Activated CD4-positive, CD25-positive, alpha-beta regulatory T cell treated with anti-CD3 and anti-CD28 coated beads, Interleukin-2, amount 50 U/mL, for 24 hours (primary cell): ENCODE measurements around the gene HOXD11.

Source experiments
- ATAC-seq, 2 donors: fragments of 150-1000 bp; cut with Tn5 transposase; one replicate each; pipeline ENCODE4 v1.10.0; 2021; ENCODE audit warnings: mild to moderate bottlenecking in 1 of 2, moderate library complexity in 1 of 2

HOXD11 gene

DNA sequence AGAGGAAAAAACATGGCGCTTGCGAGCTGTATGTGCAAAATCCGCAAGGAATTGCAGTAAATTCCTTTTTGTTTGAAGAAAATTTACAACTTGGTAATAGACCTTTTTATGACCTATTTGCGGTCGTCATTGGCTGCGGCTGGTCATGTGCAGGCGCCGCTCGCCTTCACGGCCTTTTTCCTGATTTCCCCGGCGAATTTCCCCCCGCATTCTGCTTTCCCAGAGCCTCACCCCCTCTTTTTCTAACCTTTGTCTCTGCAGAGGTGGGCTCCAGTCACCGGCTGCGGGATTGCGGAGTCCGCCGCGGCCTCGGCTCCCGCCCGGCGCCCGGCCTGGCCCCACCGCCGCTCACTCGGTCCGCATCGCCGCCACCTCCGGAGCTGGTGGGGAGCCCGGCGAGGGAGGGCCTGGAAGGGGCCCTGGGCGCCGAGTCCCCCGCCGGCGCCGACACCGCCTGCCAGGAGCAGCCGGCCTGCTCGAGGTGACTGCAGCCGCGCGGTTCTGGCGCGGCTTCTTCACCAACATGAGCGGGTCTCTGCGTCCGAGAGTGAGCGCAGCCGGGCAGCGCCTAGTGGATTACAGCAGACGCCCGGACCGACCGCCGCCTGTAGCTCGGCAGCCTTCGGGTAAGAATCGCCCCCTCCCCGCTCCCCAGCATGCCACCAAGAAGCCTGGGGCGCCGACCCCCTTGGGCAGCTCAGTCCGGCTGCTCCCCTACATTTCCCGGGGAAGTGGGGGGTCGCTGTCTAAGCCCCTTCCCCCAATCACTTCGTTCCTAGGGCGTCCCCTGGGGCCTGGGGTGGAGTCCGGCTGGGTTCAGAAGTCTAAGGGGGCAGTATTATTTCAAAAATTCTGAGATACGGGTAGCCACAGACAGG is 29.5 kb downstream of the HOXD11 start:
- no peak for ATAC-seq

DNA sequence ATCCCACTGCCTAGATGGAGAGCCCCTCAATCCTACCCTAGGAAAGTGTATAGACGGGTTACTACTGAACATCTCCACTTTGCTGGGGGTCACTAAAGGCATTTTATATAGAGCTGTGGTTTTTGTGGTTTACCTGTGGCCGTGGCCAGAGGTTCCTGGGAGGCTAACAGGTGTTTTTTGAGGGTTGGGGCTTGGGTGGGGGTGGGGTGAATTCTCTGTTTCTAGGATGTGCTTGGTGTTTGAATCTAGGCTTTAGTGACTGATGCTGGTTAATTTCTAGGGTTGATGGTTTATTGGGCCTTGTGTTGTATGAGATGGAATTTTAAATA is 30.1 kb downstream of the HOXD11 start:
- no peak for ATAC-seq

DNA sequence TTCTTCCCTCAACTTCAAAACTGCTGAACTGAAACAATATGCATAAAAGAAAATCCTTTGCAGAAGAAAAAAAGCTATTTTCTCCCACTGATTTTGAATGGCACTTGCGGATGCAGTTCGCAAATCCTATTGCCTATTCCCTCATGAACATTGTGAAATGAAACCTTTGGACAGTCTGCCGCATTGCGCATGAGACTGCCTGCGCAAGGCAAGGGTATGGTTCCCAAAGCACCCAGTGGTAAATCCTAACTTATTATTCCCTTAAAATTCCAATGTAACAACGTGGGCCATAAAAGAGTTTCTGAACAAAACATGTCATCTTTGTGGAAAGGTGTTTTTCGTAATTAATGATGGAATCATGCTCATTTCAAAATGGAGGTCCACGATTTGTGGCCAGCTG is 30.8 kb downstream of the HOXD11 start:
- ATAC-seq, result no peak

DNA sequence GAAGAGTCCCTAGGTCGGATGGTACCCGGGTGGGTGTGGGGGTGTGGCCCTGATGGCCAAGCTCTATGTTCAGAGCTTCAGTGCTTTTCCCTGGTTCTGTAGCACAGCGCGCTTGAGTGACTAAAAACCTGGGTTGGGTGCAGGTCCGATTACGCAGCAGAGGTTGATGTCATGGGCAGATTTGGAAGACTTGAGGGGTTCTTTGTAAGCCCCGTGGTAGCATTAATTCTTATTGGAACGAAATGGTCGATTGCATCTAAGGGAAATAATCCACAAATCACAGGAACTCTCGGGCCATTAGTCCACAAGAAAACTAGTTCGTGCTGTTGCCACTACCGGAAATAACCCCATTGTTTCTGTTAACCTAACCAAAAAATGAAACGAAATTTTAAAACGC is 31.4 kb downstream of the HOXD11 start:
- ATAC-seq, result no peak

DNA sequence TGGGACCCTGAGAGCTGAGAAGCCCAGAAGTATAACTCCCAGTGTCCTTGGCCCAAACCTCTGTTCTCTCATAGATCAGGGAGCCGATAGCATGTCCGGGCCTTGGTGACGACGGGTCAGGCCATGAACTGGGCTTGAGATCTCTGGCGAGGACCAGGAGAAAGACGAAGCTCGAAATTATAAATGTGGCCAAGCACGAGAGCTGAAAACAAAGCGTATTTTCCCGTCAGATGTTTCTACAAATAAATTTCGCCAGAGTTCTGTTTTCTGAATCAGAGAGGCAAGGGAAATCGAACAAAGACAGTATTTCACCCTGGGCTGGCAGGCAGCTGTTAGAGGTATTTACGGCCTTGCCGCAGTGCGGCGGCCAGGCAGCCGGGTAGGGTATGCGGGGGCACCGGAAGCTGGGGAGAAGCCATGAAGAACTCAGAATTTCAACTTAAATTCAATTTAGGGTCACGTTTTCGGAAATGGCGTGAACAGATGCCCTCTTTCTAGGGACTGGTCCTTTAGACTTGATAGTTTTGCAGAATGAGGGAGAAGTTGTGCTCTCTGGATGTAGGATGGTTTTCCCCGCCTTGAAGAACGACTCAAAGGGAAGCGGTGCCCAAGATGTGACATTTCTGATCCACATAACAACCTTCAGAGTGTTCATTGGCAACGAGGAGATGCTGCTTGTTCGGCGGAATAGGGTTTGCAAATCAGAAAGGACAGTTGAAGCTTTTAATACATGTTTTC is 32.0 kb downstream of the HOXD11 start:
- ATAC-seq, result no peak

DNA sequence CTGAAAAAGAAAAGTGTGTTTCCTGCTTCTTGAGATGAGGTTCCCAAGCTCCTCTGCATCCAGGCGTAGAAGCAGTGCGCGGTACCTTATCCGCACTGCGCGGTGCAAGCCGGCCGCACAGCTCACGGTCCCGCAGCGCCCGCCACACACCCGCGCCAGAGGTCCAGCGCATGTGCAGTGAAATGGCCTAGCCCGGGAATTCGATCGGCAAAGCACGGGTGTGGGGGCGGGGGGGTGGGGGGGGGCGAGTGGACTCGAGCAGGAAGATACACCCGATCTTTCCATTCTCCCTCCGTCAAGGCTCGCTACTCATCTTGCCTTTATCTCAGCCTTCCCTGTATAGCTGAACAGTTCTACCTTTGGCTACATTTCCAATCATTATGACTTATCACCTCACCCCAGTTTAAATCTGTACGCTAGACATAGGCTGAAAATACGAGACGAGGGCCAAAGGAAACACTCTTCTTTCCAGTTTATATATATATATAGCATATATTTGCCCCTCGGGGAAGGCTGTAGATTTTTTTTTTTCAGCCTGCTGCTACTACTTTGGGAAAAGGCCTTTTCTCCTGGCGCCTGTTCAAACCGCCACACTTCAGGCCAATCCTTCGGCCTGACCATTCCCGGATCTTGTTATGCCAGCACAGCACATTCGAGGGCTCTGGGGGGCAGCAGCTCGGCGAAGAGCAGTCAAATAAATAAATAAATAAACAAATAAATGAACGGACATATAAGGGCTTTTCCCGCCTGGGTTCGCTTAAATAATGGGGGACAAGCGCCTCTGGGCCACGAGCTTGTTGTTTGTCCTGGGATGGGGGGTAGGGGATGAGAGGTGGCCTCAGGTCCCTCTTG is 32.8 kb downstream of the HOXD11 start:
- ATAC-seq, result no peak

DNA sequence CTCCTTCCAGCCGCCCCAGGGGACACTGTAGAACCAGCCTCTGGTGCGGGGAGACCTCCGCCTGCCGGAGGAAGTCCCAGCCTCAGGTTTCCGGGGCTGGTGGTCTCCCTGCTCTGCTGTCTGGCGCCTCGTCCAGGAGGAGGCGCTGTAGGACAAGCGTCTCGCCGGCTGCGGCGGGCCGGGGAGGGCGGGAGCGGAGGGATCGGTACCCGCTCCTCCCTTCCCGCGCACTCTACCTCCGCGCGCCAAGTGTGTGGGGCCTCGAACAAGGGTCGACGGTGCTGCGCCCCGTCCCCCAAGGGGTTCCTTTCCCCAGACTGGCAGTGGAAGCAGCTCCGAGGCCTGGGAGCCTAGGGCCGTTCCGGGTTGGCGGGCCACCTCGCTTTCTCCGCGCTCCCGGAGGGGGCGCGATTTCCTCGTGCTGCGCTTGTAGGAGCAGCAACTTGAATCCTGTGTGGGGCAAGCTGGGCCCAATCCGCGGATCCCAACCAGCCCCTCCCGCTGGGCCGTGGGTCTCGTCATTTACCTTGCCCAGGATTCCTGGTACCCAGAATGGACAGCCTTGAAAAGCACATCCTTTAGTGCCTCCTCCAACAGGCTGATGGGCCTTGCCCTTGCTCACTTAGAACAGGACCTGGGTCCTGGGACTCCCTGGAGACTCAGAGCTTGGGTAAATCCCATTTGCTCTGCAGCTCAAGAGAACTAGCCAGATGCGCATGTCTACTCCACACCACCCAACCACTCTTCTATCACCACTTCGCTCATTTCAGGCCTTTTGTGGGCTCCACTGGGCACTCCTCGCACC is 33.6 kb downstream of the HOXD11 start:
- peak; percentile 63 to 67 for ATAC-seq

DNA sequence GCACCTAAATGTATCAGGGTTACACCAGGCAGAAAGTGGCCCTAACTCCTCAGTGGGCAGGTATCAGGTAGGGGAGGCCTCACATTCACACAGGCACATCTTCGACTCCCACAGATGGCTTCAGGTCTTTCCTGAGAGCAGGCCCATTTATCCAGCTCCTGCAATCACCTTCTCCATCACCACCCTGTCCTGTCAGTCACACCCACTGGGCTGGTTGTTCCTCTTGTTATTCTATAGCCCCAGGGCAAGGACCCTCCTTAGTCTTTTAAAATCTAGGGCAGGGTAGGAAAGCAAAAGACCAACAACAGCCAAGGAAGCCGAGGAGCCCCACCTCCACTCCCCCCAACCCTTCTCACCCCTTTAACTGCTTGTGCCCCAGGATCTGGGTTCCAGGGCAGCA is 35.2 kb downstream of the HOXD11 start:
- no peak for ATAC-seq

DNA sequence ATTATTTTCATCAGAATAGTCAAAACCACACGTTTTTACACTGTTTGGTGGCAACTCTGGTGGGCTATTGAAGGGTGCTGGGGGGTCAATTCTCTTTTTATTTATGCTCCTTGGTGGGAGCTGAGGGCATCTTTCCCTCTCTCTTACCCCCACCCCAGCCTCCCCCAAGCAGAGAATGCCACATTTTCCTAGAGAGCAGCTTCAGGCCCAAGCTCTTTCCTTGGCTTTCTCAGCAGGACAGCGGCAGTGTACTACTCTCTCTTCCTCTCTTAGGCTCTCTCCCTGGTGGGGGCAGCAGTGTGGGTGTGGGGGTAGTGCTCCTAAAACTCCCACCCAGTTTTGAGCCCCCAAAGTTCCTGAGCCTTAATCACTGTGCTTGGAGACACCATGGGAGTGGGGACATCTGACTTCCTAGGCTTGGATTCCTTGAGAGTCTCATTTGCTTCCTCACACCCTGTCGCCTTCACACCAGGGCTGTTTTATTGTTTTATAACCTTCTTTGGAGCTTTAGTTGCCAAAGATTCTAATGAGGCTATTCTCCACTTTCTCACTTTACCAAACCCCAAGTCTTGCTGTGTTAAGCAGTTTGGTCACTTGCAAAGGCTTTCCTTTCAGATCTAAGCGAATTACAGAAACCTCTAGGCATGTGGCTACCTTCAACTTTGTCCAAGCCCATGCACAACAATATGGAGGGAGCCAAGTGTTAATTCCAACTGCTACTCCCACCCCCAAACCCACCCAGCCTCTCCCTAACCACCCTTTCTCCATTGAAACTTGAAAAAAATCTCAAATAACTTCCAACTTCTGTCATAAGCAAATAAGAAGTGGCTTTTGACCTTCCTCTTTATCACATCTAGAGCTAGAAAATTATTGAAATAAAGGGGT is 38.2 kb downstream of the HOXD11 start:
- ATAC-seq, result no peak

DNA sequence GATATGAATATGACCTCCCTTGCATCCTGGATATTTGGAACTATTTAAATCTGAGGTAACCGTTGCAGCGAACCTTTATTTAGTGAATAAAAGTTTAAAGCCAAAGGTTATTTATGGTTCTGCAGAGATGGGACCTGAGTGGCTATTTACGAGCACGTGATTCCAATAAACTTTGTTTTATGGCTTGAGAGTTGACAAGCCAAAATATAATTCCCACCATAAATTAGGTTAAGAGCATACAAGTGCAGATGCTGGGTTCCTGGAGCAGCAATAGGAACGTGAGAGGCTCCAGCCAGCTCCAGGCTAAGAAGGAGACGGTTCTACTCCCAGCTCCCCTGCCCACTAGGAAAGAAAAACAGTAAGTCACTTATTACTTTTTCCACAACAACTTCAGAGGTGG is 39.0 kb downstream of the HOXD11 start:
- ATAC-seq, result no peak

DNA sequence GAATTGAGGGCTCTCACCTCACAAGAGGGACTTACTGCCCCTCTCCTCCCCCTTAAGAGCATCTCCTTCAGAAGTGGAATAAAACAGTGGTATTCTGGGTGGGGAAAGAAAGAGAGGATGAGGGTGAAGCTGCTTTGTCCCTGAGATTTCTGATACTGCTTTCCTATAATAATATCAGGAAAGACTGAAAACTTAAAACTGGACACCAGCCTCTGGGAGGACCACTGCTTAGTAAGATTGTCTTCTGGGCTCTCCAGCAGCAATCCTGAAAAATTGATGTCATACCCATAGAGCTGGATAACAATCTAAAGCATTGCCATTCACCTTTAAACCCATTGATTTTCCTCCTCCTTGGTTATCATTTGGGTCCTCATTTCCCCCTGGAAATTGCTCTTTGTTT is 39.6 kb downstream of the HOXD11 start:
- ATAC-seq, result no peak

DNA sequence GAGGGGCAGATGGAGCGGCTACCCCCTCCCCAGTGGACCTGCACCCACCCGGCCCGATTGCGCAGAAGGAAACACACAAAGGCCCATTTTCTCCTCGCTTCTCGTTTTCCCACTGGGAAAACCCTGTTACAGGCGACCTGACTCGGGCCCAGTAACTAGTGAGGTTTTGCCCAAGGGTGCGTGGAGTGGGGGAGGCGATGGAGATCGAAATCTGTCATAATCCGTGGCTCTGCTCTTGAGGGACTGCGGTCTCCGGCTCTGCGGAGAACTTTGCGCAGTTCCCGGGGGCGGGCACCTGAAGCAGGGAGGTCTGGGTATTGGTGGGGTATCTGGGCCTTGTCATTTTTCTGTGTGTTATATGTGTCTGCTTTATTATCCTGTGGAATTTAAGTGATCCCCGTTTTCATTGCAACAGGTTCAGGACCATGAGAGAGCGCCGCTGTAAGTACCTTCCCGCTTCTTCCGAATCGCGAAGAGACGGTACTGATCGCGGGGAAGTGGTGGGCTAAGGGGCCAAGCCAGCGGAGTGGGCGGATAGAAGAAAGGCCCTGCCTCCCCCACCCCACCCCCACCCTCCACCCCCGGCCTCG is 40.2 kb downstream of the HOXD11 start:
- no peak for ATAC-seq

DNA sequence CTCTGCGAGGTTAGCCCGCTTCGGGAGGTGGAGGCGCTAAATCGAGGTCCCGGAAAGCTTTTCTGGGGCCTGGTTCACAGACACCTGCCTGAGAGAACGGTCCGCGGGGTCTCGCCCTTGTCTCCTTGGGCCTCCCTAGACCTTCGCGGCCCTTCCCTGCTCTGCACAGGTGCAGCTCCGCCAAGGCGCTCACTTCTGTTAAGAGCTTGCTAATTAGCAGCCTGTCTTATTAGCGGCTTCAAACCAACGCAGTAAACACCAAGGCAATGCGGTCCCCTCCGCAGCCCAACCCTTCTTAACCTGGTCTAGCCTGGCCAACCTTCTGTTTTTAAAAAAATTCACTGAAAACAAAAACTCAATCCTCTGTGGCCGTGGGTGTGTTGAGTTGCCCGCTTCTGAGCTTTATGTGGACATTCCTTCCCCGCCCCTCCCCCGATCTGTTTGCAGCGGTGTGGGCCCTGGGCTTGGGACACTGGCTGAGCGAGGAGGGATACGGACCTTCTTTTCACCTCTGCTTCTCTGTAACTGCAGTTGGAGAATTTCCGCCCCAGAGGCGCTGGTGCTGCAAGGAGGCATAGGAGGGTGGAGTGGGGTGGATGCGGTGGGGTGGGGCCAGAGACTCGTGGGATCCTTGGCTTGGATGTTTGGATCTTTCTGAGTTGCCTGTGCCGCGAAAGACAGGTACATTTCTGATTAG is 40.9 kb downstream of the HOXD11 start:
- ATAC-seq, result no peak

DNA sequence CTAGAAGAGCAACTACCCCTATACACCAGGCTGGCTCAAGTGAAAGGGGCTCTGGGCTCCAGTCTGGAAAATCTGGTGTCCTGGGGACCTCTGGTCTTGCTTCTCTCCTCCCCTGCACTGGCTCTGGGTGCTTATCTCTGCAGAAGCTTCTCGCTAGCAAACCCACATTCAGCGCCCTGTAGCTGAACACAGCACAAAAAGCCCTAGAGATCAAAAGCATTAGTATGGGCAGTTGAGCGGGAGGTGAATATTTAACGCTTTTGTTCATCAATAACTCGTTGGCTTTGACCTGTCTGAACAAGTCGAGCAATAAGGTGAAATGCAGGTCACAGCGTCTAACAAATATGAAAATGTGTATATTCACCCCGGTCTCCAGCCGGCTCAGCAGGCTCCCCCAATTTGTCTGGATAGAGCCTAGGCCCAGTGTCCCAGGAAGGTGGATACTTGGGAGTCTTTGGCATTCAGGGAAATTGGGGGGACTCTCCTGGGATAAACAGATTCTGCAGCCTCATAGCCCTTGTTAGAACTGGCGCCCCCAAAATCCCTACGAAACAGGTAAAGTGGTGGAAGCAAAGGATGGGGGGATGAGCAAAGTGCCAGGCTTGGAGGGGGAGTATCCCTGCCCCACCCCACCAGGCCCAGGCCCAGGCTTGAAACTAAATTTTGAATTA is 41.8 kb downstream of the HOXD11 start:
- no peak for ATAC-seq

DNA sequence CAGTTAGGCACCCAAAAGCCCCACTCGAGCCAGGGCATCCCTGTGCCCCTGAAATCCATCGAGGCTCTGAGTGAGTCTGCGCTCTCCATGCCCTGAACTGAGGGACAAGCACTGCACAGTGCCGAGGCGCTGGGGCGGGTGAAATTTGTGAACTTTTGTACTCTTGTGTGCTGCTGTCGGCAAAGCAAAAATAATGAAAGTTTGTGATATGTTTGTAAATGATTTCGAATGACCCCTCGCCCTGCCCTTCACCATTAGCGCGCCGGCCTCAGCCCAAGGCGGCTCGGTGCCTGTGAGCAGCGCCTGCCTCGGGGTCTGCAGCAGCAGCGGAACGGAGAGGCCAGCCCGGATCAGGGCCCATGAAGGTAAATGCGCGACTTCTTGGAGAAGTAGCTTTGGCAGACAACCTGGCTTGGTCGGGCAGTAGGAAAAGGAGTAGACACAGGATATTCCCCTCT is 42.4 kb downstream of the HOXD11 start:
- ATAC-seq, result no peak

DNA sequence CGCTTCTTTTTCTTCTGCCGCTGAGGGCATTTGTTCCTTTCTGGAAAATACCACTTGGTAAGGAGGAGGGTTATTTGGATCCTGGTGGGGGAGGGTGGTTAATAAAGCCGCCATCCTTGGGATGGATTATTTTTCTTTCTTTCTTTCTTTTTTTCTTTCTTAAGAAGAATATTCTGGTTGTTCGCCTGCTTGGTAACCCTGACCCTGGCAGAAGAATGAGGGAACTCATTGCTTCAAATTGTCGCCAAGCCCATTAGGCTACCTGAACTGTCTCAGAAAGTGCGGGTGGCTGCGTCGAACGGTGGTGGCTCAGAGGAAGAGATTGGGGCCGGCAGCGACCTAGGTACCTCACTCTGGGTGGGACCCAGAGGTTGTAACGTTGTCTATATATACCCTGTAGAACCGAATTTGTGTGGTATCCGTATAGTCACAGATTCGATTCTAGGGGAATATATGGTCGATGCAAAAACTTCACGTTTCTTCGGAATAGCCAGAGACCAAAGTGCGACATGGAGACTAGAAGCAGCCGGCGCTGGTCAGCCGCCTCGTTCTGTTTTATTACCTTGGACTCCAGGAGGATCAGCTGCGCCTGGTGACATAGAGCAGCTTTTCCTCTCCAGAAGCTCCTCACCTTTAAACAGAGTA is 43.0 kb downstream of the HOXD11 start:
- no peak for ATAC-seq

DNA sequence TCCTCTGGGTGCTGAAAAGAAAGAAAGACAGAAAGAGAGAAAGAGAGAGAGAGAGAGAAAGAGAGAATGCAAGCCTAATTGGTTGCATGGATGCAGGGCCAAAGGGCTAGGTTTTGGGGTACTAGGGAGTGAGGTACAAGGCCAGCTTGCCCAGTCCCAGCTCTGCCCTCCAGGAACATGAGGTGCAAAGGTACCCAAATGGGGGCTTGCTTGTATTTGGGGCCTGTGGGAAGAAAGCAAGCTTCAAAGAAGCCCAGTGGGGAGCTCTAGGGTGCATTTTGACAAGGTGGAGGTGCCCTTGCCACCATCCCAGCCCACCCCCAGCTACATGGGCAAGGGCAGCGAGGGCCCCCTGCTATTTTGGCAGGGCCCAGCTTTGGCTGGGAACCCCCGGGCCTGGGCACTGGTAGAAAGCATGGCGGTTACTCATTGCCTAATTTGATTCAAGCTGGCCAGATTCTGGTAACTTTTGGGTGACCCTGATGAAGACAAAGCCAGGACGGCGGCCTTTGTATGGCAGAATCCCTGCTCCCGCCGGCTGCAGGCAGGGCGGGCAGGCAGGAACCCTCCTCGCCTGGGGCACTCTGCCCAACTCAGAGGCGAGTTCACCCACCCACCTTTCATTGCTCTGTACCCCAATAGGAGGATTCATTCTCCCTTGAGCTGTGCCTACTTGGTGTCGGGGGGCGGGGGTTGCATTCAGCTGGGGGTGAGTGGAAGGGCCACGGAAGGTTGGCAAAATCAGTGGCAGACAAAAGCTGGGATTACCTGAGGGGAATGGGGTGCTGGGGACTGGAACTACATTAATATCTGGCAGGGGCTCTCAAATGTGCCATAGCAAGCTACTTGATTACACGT is 43.7 kb downstream of the HOXD11 start:
- no peak for ATAC-seq
